Bronchial smooth muscle cell (primary cell): ENCODE measurements around the gene SLIRP. TPM values are rescaled to one million over a fixed set of nuclear protein-coding genes. Genes with fewer than 3 reads are reported as not detected.

ENCODE experiments used
- total RNA-seq: library from RNA; depleted of rRNA; stranded (reverse); fragments of >200 nt; gene quantifications from 2 replicates; pipeline ENCODE4 v1.2.1, GENCODE V29; 2014

SLIRP gene
- total RNA-seq: 113 and 139 TPM in 2 replicates

DNA sequence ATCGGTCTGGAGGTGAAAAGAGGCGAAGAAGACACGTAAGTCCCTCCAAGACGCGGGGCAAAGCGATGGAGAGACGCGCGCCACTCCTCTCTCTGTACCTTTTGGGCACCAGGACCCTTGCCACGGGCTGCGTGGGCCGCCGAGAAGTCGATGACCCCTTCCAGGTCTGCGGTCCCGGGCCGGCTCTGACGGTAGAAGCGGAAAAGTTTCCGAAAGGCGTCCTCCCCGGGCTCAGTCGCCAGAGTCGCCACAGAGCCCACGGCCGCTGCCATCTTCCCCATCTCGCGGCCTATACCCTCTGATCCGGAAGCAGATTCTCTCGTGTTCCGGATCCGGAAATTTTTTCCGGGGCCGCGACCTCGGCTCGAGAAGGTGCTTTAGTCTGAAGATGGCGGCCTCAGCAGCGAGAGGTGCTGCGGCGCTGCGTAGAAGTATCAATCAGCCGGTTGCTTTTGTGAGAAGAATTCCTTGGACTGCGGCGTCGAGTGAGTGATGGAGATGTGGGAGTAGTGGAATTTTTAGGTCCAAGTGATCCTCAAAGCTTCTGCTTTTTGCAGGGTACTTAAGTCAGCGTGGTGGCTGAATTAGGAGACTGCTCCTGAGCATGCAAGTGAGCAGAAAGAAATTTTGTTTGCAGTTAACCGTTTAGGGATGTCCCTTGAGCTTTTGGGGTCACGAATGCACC, at the start of gene SLIRP, which contains the start of gene ALKBH1:
Gene SLIRP (plus strand): TSS at position 380 of the 685 bp plus-strand sequence. CDS start 9 bp downstream, at position 389.
Gene ALKBH1 (minus strand): TSS at position 300 of the 685 bp plus-strand sequence. CDS start 19 bp downstream, at position 281.

DNA sequence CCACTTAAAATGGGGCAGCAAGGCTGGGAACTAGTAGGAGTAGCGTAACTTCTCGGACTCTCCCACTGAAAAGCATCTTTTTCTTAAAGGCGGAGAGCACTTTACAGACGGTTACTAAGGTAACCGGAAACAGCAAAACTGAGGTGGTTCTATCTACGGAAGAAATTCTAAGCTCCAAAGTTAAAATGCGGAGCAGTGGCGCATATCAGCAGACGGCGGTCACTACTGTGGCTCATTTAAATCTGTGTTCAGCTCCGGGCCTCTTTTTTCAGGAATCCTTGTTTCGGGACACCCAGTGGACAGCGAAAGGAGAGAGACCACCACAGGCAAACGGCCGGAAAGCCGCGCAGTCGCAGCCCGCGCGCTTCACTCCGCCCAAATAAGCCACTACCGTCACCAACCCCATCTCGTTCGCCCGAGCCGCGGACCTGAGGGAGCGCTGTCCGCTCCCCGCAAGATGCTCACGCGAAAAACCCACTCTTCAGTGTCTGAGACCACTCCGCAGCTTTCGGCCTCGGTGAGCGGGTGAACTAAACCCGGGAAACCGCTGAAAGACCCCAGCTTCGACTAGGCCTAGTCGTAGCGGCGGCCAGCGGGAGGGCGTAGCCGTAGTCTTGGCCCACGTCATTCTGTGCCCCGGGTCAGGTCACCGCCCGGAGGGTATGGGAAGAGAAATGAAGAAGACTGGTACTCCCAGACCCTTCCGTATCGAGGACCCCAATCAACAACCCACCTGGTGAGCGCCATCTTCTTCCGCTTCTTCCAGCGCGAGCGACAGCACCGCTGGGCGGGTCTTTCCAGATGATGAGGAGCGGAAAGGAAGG, 52.7 kb downstream of the SLIRP start, which contains the start of gene SNW1:
Gene SNW1 (minus strand): TSS at position 776 of the 824 bp plus-strand sequence. CDS start 29 bp downstream, at position 747.

Other genes with a start within 250 kb of the SLIRP start
- gene ISM2, start 209.3 kb upstream of the SLIRP start, total RNA-seq: 0.16 and 0.17 TPM in 2 replicates
- gene SPTLC2, start 91.5 kb upstream of the SLIRP start, total RNA-seq: 17.2 and 17.5 TPM in 2 replicates
- gene ALKBH1, start 80 bp upstream of the SLIRP start, total RNA-seq: 6.4 and 7.6 TPM in 2 replicates
- gene SNW1, start 53.1 kb downstream of the SLIRP start, total RNA-seq: 44.8 TPM in 2 replicates
- gene ADCK1, start 92.0 kb downstream of the SLIRP start, total RNA-seq: 3.8 and 4.5 TPM in 2 replicates